ENCODE measurements around the gene IL22RA1. TPM values are rescaled to one million over a fixed set of nuclear protein-coding genes. Genes with fewer than 3 reads are reported as not detected.

The IL22RA1 gene
- total and polyA plus RNA-seq, 8 donors = 62.5 to 164 (median 95.3) TPM

- H3K9me3 ChIP-seq = no peaks in the 10 kb centered on the region
These were observed 40.9 kb downstream of the IL22RA1 start for GRCh38 chr1:24101796-24102586.

GRCh38 chr1:24100945-24101737 is 41.8 kb downstream of the IL22RA1 start:
- no peaks in the 10 kb centered on the region for H3K9me3 ChIP-seq
- 88 to 92% methylated on average over 13 of the region's 13 CpGs for WGBS, 2 donors
- H3K27me3 ChIP-seq = no peaks in the 10 kb centered on the region
- no peaks in the 10 kb centered on the region for H3K36me3 ChIP-seq
- intact Hi-C loops (cut with DNase I) = no loop called here
- no peak overlapping the region for H3K27ac ChIP-seq
- ATAC-seq = no peak
- DNase-seq = peak in 2 of 6 donors; percentile 7 to 29
- no peak overlapping the region for H3K4me3 ChIP-seq
- H3K4me1 ChIP-seq = peaks cover 19 to 24% (median 24%) of the 10 kb centered on the region in 3 donors
- FAIRE-seq = no peak
- no peak for TF ChIP-seq CTCF (IDR thresholded peaks at IDR 0.05)

More at GRCh38 chr1:24101796-24102586, 40.9 kb downstream of the IL22RA1 start:
- ATAC-seq (peak; percentile 3 to 30 (median 15)), DNase-seq (peak in 2 of 6 donors; percentile 38 to 41), FAIRE-seq (no peak)
- 75 to 80% methylated on average over 9 of the region's 9 CpGs for WGBS, 2 donors
- intact Hi-C loops (cut with DNase I) = no loop called here
- TF ChIP-seq CTCF (IDR thresholded peaks at IDR 0.05) = no peak
- Histone ChIP-seq H3K27me3 (no peaks in the 10 kb centered on the region), H3K4me3 (no peak overlapping the region), H3K27ac (peak overlapping the region; percentile 17 to 68 (median 27)), H3K4me1 (peaks cover 19 to 24% (median 24%) of the 10 kb centered on the region in 3 donors), H3K36me3 (no peaks in the 10 kb centered on the region)

GRCh38 chr1:24098943-24099638 is 43.8 kb downstream of the IL22RA1 start:
- DNase-seq (peak in 1 of 6 donors; percentile 13), FAIRE-seq (no peak), ATAC-seq (peak in 3 of 4 donors; percentile 23 to 55 (median 54))
- 38 to 41% methylated on average over 12 of the region's 12 CpGs for WGBS, 2 donors
- no peak overlapping the region for H3K4me3 ChIP-seq
- TF ChIP-seq CTCF (IDR thresholded peaks at IDR 0.05) = no peak
- H3K36me3 ChIP-seq = no peaks in the 10 kb centered on the region
- intact Hi-C loops (cut with DNase I) = no loop called here
- no peaks in the 10 kb centered on the region for H3K9me3 ChIP-seq
- H3K27me3 ChIP-seq = no peaks in the 10 kb centered on the region
- H3K4me1 ChIP-seq = peaks cover 19 to 31% (median 24%) of the 10 kb centered on the region in 3 donors
- H3K27ac ChIP-seq = no peak overlapping the region

- ATAC-seq = no peak
- Histone ChIP-seq H3K27me3 (no peaks in the 10 kb centered on the region), H3K36me3 (no peaks in the 10 kb centered on the region), H3K9me3 (no peaks in the 10 kb centered on the region), H3K27ac (no peak overlapping the region), H3K4me3 (no peak overlapping the region), H3K4me1 (peaks cover 13 to 26% (median 14%) of the 10 kb centered on the region in 3 donors)
- no peak for DNase-seq
- no peak for TF ChIP-seq CTCF (IDR thresholded peaks at IDR 0.05)
- no peak for FAIRE-seq
- intact Hi-C loops (cut with DNase I) = no loop called here
- WGBS, 2 donors = 93 to 94% methylated on average over 5 of the region's 5 CpGs
These were observed 44.8 kb downstream of the IL22RA1 start for GRCh38 chr1:24098102-24098501.
